SHP77 treated with DMSO at 0.1 percent for 48 hours (cell line): Measurements from ENCODE around the gene PLA2G15.

Experiments
- DNase-seq: peaks from one replicate; lab custom pipeline; 2025; lab: John Stamatoyannopoulos, UW

The PLA2G15 gene

GRCh38 chr16:68233085-68233834, 11.9 kb upstream of the PLA2G15 start:
- no peak for DNase-seq

DNA sequence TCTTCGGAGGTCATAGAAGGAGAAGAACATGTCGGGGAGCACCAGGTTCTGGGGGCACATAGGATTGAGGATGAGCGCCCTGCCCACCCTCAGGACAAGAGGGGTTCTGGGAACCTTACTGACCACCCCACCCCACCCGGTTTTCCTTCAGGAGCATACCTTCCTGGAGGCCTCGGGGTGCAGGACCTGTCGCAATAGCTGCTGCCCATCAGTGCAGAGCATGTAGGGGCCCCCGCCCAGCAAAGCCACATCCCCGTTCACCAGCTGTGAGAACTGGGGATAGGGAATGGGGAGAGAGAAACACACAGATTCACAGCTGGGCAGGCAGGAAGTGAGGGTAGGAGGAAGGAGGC, 11.4 kb upstream of the PLA2G15 start:
- no peak for DNase-seq

DNA sequence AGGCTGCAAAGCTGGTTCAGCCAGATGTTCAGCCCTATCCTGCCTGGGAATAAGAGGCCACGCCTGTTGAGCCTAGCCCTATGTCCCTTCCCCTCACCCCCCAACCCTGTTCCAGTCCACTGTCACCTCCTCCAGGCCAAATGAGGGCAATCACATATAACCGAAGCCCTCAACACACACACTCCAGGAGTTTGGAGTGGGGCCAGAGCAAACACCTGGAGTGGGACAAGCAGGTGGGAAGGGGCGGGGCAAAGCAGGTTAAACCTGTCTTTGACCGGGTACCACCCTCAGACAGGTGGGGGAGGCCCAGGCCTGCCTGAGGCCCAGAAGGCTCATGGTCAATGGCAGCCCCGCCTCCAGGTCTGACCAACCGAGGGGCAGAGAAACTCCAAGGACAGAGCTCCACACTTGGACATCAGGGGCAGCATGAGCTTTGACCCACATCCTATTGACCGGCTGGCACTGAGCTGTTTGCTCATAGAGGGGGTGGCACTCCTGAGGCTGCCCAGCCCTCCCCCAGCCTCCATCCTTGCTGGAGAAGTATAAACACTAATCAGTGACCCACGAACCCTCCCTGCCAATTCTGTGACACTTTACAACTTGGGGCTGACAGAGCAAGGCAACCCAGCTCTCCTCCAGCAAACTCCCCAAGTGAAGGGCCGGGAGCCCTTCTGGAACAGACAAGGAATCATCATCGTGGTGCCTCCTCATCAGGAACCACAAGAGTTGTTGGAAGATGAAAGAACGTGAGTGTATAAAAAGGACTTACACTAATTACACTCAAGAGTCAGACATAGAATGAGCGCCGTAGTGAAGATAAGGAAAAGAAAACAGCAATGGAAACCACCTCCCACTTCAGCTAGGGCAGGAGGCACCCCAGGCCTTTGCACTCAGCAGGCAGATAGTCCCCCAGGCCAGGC, 10.7 kb upstream of the PLA2G15 start:
- DNase-seq, result no peak

DNA sequence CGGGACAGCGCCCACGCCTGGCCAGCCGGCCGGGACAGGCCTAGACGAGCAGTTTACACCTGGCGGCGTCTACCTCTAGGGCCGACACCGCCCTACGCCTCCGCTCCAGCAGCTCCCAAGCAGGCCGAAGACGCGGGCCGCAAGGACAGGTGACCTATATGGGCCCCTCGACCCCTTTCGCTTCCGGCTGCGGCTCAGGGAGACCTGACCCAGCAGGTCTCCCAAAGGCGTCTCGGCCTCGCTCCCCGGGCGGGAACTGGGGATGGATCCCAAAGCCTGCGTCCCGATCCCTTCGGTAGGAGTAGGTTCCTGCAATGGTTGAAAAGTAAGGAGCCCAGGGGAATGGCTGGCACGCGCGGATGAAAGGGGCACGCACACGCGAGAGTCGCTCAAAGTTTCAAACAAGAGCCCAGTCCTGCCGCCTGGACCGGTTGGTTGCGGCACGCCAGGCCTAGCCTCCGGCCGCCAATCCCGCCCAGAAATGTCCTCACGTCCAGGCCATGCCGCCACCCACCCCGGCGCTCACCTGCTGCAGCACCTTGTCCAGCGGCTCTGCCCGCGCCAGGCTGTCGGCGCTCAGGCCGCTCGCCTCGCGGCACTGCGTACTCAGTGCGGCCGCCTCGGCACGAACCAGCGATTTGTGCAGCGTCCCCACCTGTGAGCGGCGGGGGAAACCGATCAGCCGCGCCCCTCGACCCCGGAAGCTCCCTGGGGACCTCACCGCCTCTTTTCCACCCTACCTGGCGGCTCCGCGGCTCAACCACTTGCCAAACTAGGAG, 9.9 kb upstream of the PLA2G15 start:
- DNase-seq, result no peak

DNA sequence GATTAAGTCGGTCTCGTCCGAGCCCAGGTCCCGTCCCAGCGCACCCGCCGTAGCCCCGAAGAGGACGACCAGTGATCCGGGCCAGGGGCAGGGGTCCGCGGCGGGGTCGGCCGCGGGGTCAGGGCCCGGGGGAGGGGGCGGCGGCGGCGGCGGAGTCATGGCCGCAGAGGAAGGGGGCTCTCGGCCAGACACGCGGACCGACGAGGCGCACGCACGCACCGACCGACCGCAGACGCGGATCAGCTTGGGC, 9.4 kb upstream of the PLA2G15 start, which contains the start of gene ESRP2:
Gene ESRP2, minus strand, starts transcription at position 241 of the 250 bp plus-strand sequence. Its CDS starts 82 bp downstream, at position 159.
- DNase-seq, result no peak

- no peak for DNase-seq
Observed at GRCh38 chr16:68236137-68236825, 8.9 kb upstream of the PLA2G15 start.

DNA sequence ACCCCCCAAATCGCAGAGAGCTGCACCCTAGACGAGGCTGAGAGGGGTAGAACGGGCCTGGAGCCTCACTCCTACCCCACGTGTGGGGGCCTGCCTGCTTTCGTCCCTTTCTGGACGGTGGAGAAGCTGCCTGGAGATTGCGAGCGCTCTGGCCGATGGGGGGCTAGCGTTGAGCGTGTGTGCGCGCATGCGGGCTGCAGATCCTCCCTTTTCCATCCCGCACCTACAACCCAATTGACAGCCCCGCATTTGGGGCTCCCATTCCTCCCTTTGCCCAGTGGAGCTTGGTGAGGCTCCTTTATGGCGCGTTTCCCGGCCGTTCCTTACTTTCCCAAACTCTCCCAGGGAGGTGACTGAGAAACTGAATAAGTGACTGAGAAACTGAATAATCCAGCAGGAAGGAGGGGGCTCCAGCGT, 8.3 kb upstream of the PLA2G15 start:
- DNase-seq, result no peak

DNA sequence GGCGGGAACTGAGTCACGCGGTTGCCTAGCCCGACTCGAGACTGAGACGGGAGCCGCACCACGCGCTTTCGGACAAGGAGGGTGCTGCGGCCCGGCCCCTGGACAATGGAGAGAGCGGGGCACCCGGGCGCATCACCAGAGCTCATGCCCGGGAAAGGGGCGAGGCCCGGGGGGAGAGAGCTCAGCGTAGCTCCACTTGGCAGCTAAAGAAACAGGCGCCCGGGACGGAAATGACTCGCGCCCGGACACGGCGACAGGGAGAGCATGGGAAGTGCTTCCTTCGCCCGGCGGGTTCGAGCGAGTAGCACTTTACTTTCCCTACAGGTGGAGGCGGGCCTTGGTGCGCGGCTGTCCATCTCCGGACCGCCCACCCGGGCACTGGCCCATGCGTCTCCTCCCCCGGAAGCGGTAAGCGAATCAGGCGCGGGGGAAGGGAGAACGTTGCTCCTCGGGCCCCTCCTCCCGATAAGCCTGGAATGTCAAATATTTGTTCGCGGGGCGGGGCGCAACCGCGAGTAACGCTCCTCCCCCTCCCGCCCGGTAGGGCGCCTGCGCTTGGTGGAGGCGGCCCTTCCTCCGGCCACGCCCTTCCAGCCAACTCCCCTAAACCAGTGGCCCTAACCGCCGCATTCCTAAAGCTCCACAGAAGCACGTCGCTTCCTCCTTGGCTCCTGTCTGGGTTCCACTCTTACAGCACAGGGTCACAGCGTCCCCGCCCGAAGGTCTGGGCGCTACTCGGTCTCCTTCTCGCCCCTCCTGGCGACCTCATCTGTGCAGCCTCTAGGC, 7.7 kb upstream of the PLA2G15 start:
- DNase-seq, result peak; percentile 94

- DNase-seq, result no peak
Observed at GRCh38 chr16:68238029-68238345, 7.2 kb upstream of the PLA2G15 start.

GRCh38 chr16:68242085-68242484, 3.1 kb upstream of the PLA2G15 start:
- DNase-seq, result no peak

DNA sequence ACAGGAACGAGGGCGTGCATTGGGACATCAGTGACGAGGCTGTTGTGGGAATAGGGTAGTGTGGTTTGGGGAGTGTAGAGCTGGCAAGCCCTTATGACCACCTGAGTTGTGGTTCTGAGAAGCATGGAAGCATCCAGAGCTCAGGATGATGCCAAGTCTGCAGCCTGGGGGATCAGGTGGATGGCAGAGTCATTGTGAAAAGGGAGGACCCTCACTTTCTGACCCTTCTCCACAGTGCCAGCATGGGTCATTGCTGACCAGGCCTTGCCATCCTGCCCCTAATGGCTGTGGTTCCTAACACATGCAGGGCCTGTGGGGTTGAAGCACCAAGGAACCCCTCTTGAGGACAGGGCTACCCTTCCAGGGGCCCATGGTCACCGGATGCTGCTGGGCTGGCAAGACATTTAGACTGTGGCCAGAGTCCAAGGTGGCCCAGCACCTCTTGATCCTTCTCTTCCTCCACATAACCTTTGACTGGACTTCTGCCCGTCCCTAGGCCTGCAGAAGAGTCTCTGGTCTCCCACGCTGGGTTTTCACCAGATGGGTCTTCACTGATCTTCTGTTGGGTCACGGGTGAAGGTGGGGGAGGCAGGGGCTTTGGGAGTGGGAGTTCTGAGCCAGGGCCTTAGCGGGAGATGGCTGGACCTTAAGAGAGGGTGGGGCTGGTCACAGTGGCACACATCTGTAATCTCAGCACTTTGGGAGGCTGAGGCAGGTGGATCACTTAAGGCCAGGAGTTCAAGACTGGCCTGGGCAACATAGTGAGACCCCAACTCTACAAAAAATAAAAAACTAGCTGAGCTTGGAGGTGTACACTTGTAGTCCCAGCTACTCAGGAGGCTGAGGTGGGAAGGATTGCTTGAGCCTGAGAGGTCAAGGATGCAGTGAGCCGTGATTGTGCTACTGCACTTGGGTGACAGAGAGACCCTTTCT, 2.0 kb upstream of the PLA2G15 start:
- no peak for DNase-seq

DNA sequence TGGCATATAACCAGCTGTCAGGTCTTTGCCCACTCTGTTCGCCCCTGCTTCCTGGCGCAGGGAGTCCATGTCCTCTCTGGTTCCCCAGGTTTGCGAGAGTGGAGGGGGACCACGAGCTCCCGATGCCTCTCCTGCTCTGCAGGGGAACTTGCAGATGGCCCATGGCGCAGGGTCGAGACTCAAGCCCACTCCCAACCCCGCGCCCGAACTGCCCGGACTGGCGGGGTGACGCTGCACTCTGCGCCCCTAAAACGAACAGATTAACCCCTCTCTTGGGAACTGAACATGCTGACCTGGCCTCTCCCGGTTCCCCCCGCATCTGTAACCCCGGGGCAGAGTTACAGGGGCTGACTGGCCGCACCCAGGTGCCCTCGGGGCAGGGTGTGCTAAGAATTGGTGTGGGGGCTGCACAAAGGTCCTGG, 681 bp upstream of the PLA2G15 start:
- DNase-seq, result no peak

- no peak for DNase-seq
Observed at GRCh38 chr16:68246121-68246520, 948 bp downstream of the PLA2G15 start.

DNA sequence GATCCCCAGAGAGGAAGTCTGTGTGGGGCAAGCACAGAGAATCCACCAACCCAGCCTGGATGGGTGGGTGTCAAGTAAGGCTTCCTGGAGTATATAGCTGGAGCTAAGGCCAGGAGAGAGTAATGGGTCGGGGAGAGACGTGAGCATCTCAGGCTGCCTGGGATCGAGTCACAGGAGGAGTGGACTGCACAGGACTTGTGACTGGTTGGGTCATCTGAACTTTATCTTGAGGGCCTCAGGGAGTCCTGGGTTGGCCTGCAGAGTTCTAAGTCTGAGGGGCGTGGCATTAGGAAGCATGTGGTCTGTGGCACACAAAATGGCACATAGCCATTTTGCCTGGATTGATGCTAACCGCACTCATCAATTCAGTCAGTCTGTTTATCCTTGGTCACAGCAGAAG, 1.5 kb downstream of the PLA2G15 start:
- no peak for DNase-seq

DNA sequence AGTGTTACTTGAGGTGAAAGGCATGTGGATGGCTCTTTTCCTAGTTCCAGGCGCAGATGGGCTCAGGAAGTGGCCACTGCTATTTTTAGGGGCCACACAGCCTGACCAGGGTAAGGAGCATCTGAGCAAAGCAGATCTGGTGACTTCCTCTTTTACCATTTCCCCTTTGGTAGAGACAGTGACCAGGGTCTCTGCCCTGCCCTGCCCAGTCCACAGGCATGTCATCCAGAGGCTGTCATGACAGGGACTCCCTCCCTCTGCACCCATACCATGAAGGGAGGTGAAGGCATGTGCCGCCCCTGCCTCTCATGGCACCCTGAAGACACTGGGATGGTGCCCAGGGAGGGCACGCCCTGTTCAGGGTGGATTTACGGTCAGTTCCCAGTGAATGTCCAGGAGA, 2.2 kb downstream of the PLA2G15 start:
- DNase-seq, result no peak

GRCh38 chr16:68247932-68248331, 2.8 kb downstream of the PLA2G15 start:
- no peak for DNase-seq

DNA sequence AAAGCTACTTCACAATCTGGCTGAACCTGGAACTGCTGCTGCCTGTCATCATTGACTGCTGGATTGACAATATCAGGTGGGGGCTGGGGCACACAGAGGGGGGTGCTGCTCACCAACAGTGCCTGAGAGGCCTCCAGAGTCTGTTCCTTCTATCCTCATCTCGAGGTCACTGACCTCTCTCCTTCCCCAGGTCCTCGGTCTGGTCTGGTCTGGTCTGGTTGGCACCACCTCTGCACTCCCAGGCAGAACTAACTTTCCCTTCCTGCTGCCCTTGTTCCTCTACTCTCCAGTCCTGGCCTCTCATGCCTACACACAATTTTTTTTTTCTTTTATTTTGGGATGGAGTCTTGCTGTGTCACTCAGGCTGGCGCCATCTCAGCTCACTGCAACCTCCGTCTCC, 4.2 kb downstream of the PLA2G15 start:
- no peak for DNase-seq

GRCh38 chr16:68250951-68251350, 5.8 kb downstream of the PLA2G15 start:
- no peak for DNase-seq

- DNase-seq, result no peak
Observed at GRCh38 chr16:68251832-68252231, 6.7 kb downstream of the PLA2G15 start.

DNA sequence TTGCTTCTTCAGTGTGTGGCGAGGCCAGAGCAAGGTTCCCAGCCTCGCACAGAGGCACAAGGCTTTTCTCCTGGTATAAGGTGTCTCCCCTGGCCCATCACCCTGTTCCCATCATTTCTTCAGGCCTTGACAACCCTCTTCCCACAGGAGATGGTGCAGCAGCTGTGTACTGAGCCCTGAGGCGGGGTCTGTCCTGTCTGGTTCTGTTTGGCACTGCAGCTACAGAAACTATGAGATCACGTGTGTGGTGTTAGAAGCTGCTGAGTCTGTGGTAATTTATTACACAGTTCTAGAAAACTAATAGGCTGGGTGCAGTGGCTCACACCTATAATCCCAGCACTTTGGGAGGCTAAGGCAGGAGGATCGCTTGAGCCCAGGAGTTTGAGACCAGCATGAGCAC, 7.2 kb downstream of the PLA2G15 start:
- no peak for DNase-seq
